Measurements from ENCODE around the gene MACROD1. TPM values are rescaled to one million over a fixed set of nuclear protein-coding genes. Genes with fewer than 3 reads are reported as not detected.

Gene MACROD1
- total RNA-seq, 2 donors from 2014 or later: 17.4 to 18.4 TPM

- DNase-seq: no peak
- Mint-ChIP-seq H3K36me3 (ENCODE audit: insufficient read depth in 2 of 2) (no peaks in the 10 kb centered on the region), H3K9me3 (no peaks in the 10 kb centered on the region)
Measured at GRCh38 chr11:64139049-64139448, 26.9 kb downstream of the MACROD1 start.

GRCh38 chr11:64138398-64138797 lies 27.5 kb downstream of the MACROD1 start:
- ATAC-seq (replicated peaks in 1 of 2): no peak

More at GRCh38 chr11:64139049-64139448, 26.9 kb downstream of the MACROD1 start:
- ATAC-seq (replicated peaks in 1 of 2): no peak
- Mint-ChIP-seq H3K4me1 (ENCODE audit: low read depth) (peaks cover 9% of the 10 kb centered on the region), H3K27me3 (ENCODE audit: low read depth) (no peaks in the 10 kb centered on the region), H3K27ac (no peak overlapping the region), H3K4me3 (no peak overlapping the region)

GRCh38 chr11:64136765-64137441 lies 29.0 kb downstream of the MACROD1 start:
- Mint-ChIP-seq H3K27me3 (ENCODE audit: low read depth) (no peaks in the 10 kb centered on the region), H3K4me1 (ENCODE audit: low read depth) (no peaks in the 10 kb centered on the region), H3K9me3 (no peaks in the 10 kb centered on the region), H3K4me3 (no peak overlapping the region), H3K27ac (no peak overlapping the region), H3K36me3 (ENCODE audit: insufficient read depth in 2 of 2) (no peaks in the 10 kb centered on the region)
- ATAC-seq (replicated peaks in 1 of 2): no peak
- no peak for DNase-seq

More at GRCh38 chr11:64138398-64138797, 27.5 kb downstream of the MACROD1 start:
- no peak for DNase-seq
- Mint-ChIP-seq H3K4me1 (ENCODE audit: low read depth) (peaks cover 2% of the 10 kb centered on the region), H3K9me3 (no peaks in the 10 kb centered on the region), H3K4me3 (no peak overlapping the region), H3K36me3 (ENCODE audit: insufficient read depth in 2 of 2) (no peaks in the 10 kb centered on the region), H3K27me3 (ENCODE audit: low read depth) (no peaks in the 10 kb centered on the region), H3K27ac (no peak overlapping the region)

- no peak overlapping the region for H3K27ac Mint-ChIP-seq
- H3K9me3 Mint-ChIP-seq: no peaks in the 10 kb centered on the region
- H3K4me1 Mint-ChIP-seq (ENCODE audit: low read depth): no peaks in the 10 kb centered on the region
- ATAC-seq (replicated peaks in 1 of 2): no peak
- DNase-seq: no peak
- H3K4me3 Mint-ChIP-seq: no peak overlapping the region
- H3K36me3 Mint-ChIP-seq (ENCODE audit: insufficient read depth in 2 of 2): no peaks in the 10 kb centered on the region
- H3K27me3 Mint-ChIP-seq (ENCODE audit: low read depth): no peaks in the 10 kb centered on the region
Measured at GRCh38 chr11:64135711-64136110, 30.2 kb downstream of the MACROD1 start.

- Mint-ChIP-seq H3K4me1 (ENCODE audit: low read depth) (no peaks in the 10 kb centered on the region), H3K27ac (no peak overlapping the region), H3K36me3 (ENCODE audit: insufficient read depth in 2 of 2) (no peaks in the 10 kb centered on the region), H3K4me3 (no peak overlapping the region), H3K9me3 (no peaks in the 10 kb centered on the region), H3K27me3 (ENCODE audit: low read depth) (no peaks in the 10 kb centered on the region)
- DNase-seq: no peak
- no peak for ATAC-seq (replicated peaks in 1 of 2)
Measured at GRCh38 chr11:64134963-64135362, 30.9 kb downstream of the MACROD1 start.

- Mint-ChIP-seq H3K9me3 (no peaks in the 10 kb centered on the region), H3K27me3 (ENCODE audit: low read depth) (no peaks in the 10 kb centered on the region)
- no peak for ATAC-seq (replicated peaks in 1 of 2)
Measured at GRCh38 chr11:64132982-64133705, 32.8 kb downstream of the MACROD1 start.

GRCh38 chr11:64132191-64132771 lies 33.6 kb downstream of the MACROD1 start:
- ATAC-seq (replicated peaks in 1 of 2) (no peak), DNase-seq (no peak)
- no peaks in the 10 kb centered on the region for H3K36me3 Mint-ChIP-seq (ENCODE audit: insufficient read depth in 2 of 2)
- no peaks in the 10 kb centered on the region for H3K9me3 Mint-ChIP-seq
- no peak overlapping the region for H3K27ac Mint-ChIP-seq
- H3K4me3 Mint-ChIP-seq: no peak overlapping the region
- H3K27me3 Mint-ChIP-seq (ENCODE audit: low read depth): no peaks in the 10 kb centered on the region
- H3K4me1 Mint-ChIP-seq (ENCODE audit: low read depth): no peaks in the 10 kb centered on the region

More at GRCh38 chr11:64132982-64133705, 32.8 kb downstream of the MACROD1 start:
- Mint-ChIP-seq H3K36me3 (ENCODE audit: insufficient read depth in 2 of 2) (no peaks in the 10 kb centered on the region), H3K27ac (no peak overlapping the region), H3K4me1 (ENCODE audit: low read depth) (no peaks in the 10 kb centered on the region), H3K4me3 (no peak overlapping the region)
- no peak for DNase-seq

GRCh38 chr11:64131683-64132190 lies 34.2 kb downstream of the MACROD1 start:
- ATAC-seq (replicated peaks in 1 of 2): no peak
- H3K36me3 Mint-ChIP-seq (ENCODE audit: insufficient read depth in 2 of 2): no peaks in the 10 kb centered on the region
- no peak for DNase-seq
- H3K4me3 Mint-ChIP-seq: no peak overlapping the region
- H3K9me3 Mint-ChIP-seq: no peaks in the 10 kb centered on the region
- H3K4me1 Mint-ChIP-seq (ENCODE audit: low read depth): no peaks in the 10 kb centered on the region
- H3K27me3 Mint-ChIP-seq (ENCODE audit: low read depth): no peaks in the 10 kb centered on the region
- H3K27ac Mint-ChIP-seq: no peak overlapping the region

- no peak for DNase-seq
- no peak for ATAC-seq (replicated peaks in 1 of 2)
- Mint-ChIP-seq H3K27ac (no peak overlapping the region), H3K9me3 (no peaks in the 10 kb centered on the region), H3K4me1 (ENCODE audit: low read depth) (peaks cover 3% of the 10 kb centered on the region), H3K27me3 (ENCODE audit: low read depth) (no peaks in the 10 kb centered on the region), H3K4me3 (no peak overlapping the region), H3K36me3 (ENCODE audit: insufficient read depth in 2 of 2) (no peaks in the 10 kb centered on the region)
Measured at GRCh38 chr11:64130618-64131017, 35.3 kb downstream of the MACROD1 start.

GRCh38 chr11:64129403-64129802 lies 36.5 kb downstream of the MACROD1 start:
- no peaks in the 10 kb centered on the region for H3K36me3 Mint-ChIP-seq (ENCODE audit: insufficient read depth in 2 of 2)
- H3K9me3 Mint-ChIP-seq: no peaks in the 10 kb centered on the region
- H3K27me3 Mint-ChIP-seq (ENCODE audit: low read depth): no peaks in the 10 kb centered on the region
- no peak overlapping the region for H3K4me3 Mint-ChIP-seq
- H3K27ac Mint-ChIP-seq: no peak overlapping the region
- DNase-seq: no peak
- no peak for ATAC-seq (replicated peaks in 1 of 2)
- H3K4me1 Mint-ChIP-seq (ENCODE audit: low read depth): peaks cover 3% of the 10 kb centered on the region

GRCh38 chr11:64128255-64129006 lies 37.5 kb downstream of the MACROD1 start:
- H3K36me3 Mint-ChIP-seq (ENCODE audit: insufficient read depth in 2 of 2): no peaks in the 10 kb centered on the region
- H3K9me3 Mint-ChIP-seq: no peaks in the 10 kb centered on the region
- H3K27me3 Mint-ChIP-seq (ENCODE audit: low read depth): no peaks in the 10 kb centered on the region
- H3K4me3 Mint-ChIP-seq: no peak overlapping the region
- H3K4me1 Mint-ChIP-seq (ENCODE audit: low read depth): peaks cover 3% of the 10 kb centered on the region
- no peak overlapping the region for H3K27ac Mint-ChIP-seq
- ATAC-seq (replicated peaks in 1 of 2): no peak
- DNase-seq: no peak

- no peak for ATAC-seq (replicated peaks in 1 of 2)
Measured at GRCh38 chr11:64127267-64128072, 38.4 kb downstream of the MACROD1 start.

More at GRCh38 chr11:64127267-64128072, 38.4 kb downstream of the MACROD1 start:
- no peaks in the 10 kb centered on the region for H3K9me3 Mint-ChIP-seq
- H3K36me3 Mint-ChIP-seq (ENCODE audit: insufficient read depth in 2 of 2): no peaks in the 10 kb centered on the region
- no peak overlapping the region for H3K27ac Mint-ChIP-seq
- DNase-seq: no peak
- no peak overlapping the region for H3K4me3 Mint-ChIP-seq
- peaks cover 3% of the 10 kb centered on the region for H3K4me1 Mint-ChIP-seq (ENCODE audit: low read depth)
- H3K27me3 Mint-ChIP-seq (ENCODE audit: low read depth): no peaks in the 10 kb centered on the region
